ENCODE data around the gene PCDH1. TPM values are rescaled to one million over a fixed set of nuclear protein-coding genes. Genes with fewer than 3 reads are reported as not detected.

PCDH1 gene
- total and polyA plus RNA-seq, 7 donors, result 8.6 to 47.2 (median 13.2) TPM

DNA sequence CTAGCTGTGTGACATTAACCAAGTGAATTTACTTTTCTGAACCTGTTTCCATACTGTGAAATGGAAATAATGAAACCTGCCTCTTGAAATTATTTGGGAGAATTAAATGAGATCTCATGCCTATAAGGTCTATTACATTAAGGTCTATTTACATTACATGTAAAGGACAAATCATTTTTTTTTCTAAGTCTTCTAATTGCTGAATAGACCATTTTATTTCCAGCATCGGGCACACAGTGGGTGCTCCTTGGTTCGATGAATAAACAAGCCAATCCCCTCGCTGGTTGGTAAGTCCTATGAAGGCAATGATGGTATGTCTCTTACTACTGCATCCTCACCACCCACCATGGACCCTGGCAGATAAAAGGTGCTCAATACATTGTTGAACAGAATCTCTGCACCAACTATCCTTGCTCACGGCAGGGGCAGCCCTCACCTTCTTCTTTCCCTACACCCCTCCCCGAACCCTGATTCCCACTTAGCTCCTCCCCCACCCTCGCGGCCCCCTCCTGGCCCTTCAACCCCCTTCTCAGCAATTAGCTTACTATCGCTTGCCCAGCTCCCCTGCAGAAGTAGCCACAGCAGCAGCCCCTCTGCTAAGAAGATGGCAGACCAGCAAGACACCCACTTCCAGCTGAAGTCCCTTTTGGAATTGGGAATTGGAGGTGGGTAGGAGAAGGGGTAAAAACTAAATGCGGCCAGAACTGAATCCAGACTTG lies 3.0 kb downstream of the PCDH1 start:
- Histone ChIP-seq H3K4me1 (peaks cover 0 to 40% (median 38%) of the 10 kb centered on the region in 4 donors), H3K27ac (peak overlapping the region; percentile 71 to 79 (median 74))
- WGBS, 2 donors, result 4 to 12% methylated on average over 9 of the region's 9 CpGs

GRCh38 chr5:141874262-141874964 lies 3.8 kb downstream of the PCDH1 start:
- Histone ChIP-seq H3K4me1 (peaks cover 0 to 37% (median 36%) of the 10 kb centered on the region in 4 donors), H3K36me3 (no peaks in the 10 kb centered on the region), H3K4me3 (peak overlapping the region in 2 of 4 donors; percentile 64 to 67), H3K27ac (peak overlapping the region; percentile 37 to 79 (median 65)), H3K9me3 (no peaks in the 10 kb centered on the region), H3K27me3 (peaks cover 22 to 72% (median 44%) of the 10 kb centered on the region in 3 donors)
- TF ChIP-seq POLR2AphosphoS5 (IDR thresholded peaks at IDR 0.05) (no peak), POLR2A (IDR thresholded peaks at IDR 0.05) (peak in 1 of 2 donors; percentile 32)
- WGBS, 2 donors, result 11 to 50% methylated on average over 16 of the region's 16 CpGs
- DNase-seq, result no peak
- intact Hi-C loops (cut with DNase I), result no loop called here

More for the DNA sequence above, 3.0 kb downstream of the PCDH1 start:
- Histone ChIP-seq H3K9me3 (no peaks in the 10 kb centered on the region), H3K4me3 (peak overlapping the region in 3 of 4 donors; percentile 64 to 71 (median 67)), H3K36me3 (no peaks in the 10 kb centered on the region), H3K27me3 (peaks cover 22 to 76% (median 44%) of the 10 kb centered on the region in 3 donors)
- TF ChIP-seq POLR2A (IDR thresholded peaks at IDR 0.05), result no peak
- TF ChIP-seq POLR2AphosphoS5 (IDR thresholded peaks at IDR 0.05), result no peak
- TF ChIP-seq CTCF (IDR thresholded peaks at IDR 0.05), result no peak
- TF ChIP-seq EP300 (IDR thresholded peaks at IDR 0.05), result no peak
- intact Hi-C loops (cut with DNase I), result loop anchor here (5.0 kb wide), 2 partner anchors 47 to 87 kb away; partner anchors contain the start of gene DELE1
- no peak for DNase-seq

DNA sequence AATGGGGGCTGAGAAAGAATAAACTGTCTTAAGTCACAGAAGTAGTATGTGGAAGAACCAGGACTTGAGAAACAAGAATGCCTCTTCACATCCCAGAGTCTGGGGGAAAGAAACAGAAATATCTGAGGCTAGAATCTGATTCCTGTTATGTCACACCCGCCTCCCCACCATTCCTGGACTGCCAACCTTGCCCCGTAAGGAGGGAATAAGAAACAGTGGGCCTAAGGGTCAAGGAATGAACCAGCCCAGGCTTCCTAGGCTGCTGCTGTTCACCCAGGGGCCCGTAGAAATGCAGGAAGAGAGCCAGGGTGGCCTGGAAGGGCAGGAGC lies 4.3 kb downstream of the PCDH1 start:
- H3K4me3 ChIP-seq, result peak overlapping the region in 1 of 4 donors; percentile 64
- WGBS, 2 donors, result 14 to 70% methylated on average over 3 of the region's 3 CpGs
- H3K9me3 ChIP-seq, result no peaks in the 10 kb centered on the region
- intact Hi-C loops (cut with DNase I), result no loop called here
- H3K27ac ChIP-seq, result peak overlapping the region; percentile 37 to 79 (median 65)
- no peaks in the 10 kb centered on the region for H3K36me3 ChIP-seq
- H3K27me3 ChIP-seq, result peaks cover 22 to 71% (median 44%) of the 10 kb centered on the region in 3 donors
- peaks cover 0 to 35% (median 32%) of the 10 kb centered on the region in 4 donors for H3K4me1 ChIP-seq
- TF ChIP-seq EP300 (IDR thresholded peaks at IDR 0.05) (no peak), CTCF (IDR thresholded peaks at IDR 0.05) (no peak), POLR2AphosphoS5 (IDR thresholded peaks at IDR 0.05) (no peak), POLR2A (IDR thresholded peaks at IDR 0.05) (no peak)
- DNase-seq, result no peak

DNA sequence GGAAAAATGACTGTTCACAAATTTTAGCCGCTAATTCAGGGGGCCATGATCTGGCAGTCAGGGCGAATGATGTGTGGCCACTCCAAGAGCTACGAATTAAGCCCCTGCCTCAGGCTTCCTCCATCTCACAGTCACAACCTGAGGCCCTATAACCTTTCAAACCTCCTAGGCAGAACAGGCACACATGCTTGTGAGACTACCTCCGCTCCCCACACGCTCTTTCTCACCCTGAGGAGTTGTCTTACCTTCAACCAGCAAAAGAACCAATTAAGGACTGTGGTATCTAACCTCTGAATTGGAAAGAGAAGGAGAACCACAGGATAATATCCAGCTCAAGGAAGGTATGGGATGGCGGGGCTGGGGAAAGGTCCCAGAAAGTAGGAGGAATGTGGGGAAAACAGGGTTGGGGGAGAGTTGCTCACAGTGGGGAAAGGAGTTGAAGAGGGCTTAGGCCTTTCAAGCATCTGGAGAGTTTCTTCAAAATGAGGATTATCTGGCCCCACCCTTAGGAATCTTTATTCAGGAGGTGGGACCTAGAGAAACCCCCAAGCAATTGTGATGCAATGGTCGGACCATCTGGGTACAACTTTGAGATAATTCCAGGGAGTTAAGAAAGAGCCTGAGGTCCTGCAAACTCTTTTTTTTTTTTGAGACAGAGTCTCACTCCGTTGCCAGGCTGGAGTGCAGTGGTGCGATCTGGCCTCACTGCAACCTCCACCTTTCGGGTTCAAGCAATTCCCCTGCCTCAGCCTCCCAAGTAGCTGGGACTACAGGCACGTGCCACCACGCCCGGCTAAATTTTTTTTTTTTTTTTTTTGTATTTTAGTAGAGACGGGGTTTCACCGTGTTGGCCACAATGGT lies 5.5 kb downstream of the PCDH1 start:
- peaks cover 22 to 68% (median 40%) of the 10 kb centered on the region in 3 donors for H3K27me3 ChIP-seq
- WGBS, 2 donors, result 63 to 81% methylated on average over 15 of the region's 15 CpGs
- H3K36me3 ChIP-seq, result no peaks in the 10 kb centered on the region
- peaks cover 0 to 25% (median 23%) of the 10 kb centered on the region in 4 donors for H3K4me1 ChIP-seq
- no peak for DNase-seq
- H3K27ac ChIP-seq, result no peak overlapping the region
- no peak overlapping the region for H3K4me3 ChIP-seq
- intact Hi-C loops (cut with DNase I), result no loop called here
- TF ChIP-seq POLR2AphosphoS5 (IDR thresholded peaks at IDR 0.05) (no peak), POLR2A (IDR thresholded peaks at IDR 0.05) (no peak), EP300 (IDR thresholded peaks at IDR 0.05) (no peak), CTCF (IDR thresholded peaks at IDR 0.05) (no peak)
- H3K9me3 ChIP-seq, result no peaks in the 10 kb centered on the region
